GM12878 (cell line): ENCODE results near the gene SLF2. TPM values are rescaled to one million over a fixed set of nuclear protein-coding genes. Genes with fewer than 3 reads are reported as not detected.

Source experiments
- ATF2 ChIP-seq: IDR thresholded peaks from 2 replicates; pipeline ENCODE4 v1.6.1; 2012; ENCODE audit warnings: low read length, inconsistent platforms
- BACH1 ChIP-seq: fragments of 450-650 bp; IDR thresholded peaks from 2 replicates; pipeline ENCODE4 v1.6.1; 2017; ENCODE audit warnings: mild to moderate bottlenecking, borderline replicate concordance
- CEBPB ChIP-seq, 2 experiments: fragments of 150-350 bp in 1 of 2; IDR thresholded peaks; 2 replicates each; pipeline ENCODE4 v1.6.1; 2012 to 2014; ENCODE audit warnings: low read depth in 2 of 2, low read length in 2 of 2, borderline replicate concordance in 1 of 2, inconsistent platforms in 1 of 2
- CREM ChIP-seq: IDR thresholded peaks from 2 replicates; pipeline ENCODE4 v1.6.1; 2014; ENCODE audit warnings: antibody characterized with exemption, low read depth
- GABPA ChIP-seq: IDR thresholded peaks from 2 replicates; pipeline ENCODE4 v1.6.1; 2014; ENCODE audit warnings: antibody characterized with exemption, low read depth, mild to moderate bottlenecking, inconsistent platforms
- IKZF1 ChIP-seq: fragments of 450-650 bp; conservative IDR thresholded peaks from 2 replicates; pipeline ENCODE4 v1.6.1; 2017; ENCODE audit warnings: antibody characterized with exemption, mild to moderate bottlenecking
- JUNB ChIP-seq: IDR thresholded peaks from 2 replicates; pipeline ENCODE4 v1.6.1; 2016; ENCODE audit warnings: antibody characterized with exemption, mild to moderate bottlenecking
- KDM1A ChIP-seq: fragments of 200-600 bp; sonication (generic); IDR thresholded peaks from 2 replicates; pipeline ENCODE4 v1.6.1; 2016; ENCODE audit warnings: borderline replicate concordance
- MEF2A ChIP-seq: IDR thresholded peaks from 2 replicates; pipeline ENCODE4 v1.6.1; 2011; ENCODE audit warnings: low read depth, mild to moderate bottlenecking, low read length, moderate library complexity; ENCODE audit not compliant: insufficient read depth
- MEF2B ChIP-seq: fragments of 450-650 bp; IDR thresholded peaks from 2 replicates; pipeline ENCODE4 v1.6.1; 2018; ENCODE audit warnings: mild to moderate bottlenecking, moderate library complexity; ENCODE audit not compliant: partially characterized antibody, poor library complexity, severe bottlenecking
- MLLT1 ChIP-seq: fragments of 450-650 bp; IDR thresholded peaks from 2 replicates; pipeline ENCODE4 v1.6.1; 2016; ENCODE audit warnings: mild to moderate bottlenecking
- NFXL1 ChIP-seq: fragments of 450-650 bp; IDR thresholded peaks from 2 replicates; pipeline ENCODE4 v1.6.1; 2017; ENCODE audit warnings: antibody characterized with exemption, mild to moderate bottlenecking, borderline replicate concordance
- NKRF ChIP-seq: fragments of 450-650 bp; conservative IDR thresholded peaks from 2 replicates; pipeline ENCODE4 v1.6.1; 2017; ENCODE audit warnings: mild to moderate bottlenecking, moderate library complexity
- PAX5 ChIP-seq: IDR thresholded peaks from 2 replicates; pipeline ENCODE4 v1.6.1; 2011; ENCODE audit warnings: low read depth, low read length, borderline replicate concordance
- PML ChIP-seq: IDR thresholded peaks from 2 replicates; pipeline ENCODE4 v1.6.1; 2012; ENCODE audit warnings: low read length, inconsistent platforms
- POLR2AphosphoS2 ChIP-seq: IDR thresholded peaks from 2 replicates; pipeline ENCODE4 v1.6.1; 2011; ENCODE audit warnings: low read depth, mild to moderate bottlenecking, low read length, improper control_type of control experiment, moderate library complexity
- POLR2AphosphoS5 ChIP-seq: IDR thresholded peaks from 2 replicates; pipeline ENCODE4 v1.6.1; 2011; ENCODE audit warnings: mild to moderate bottlenecking, low read length, inconsistent platforms
- RCOR1 ChIP-seq: conservative IDR thresholded peaks from 2 replicates; pipeline ENCODE4 v1.6.1; 2012; ENCODE audit warnings: low read depth, low read length, improper control_type of control experiment
- RELA ChIP-seq: fragments of 450-650 bp; IDR thresholded peaks from 2 replicates; pipeline ENCODE4 v1.8.0; 2014; ENCODE audit warnings: borderline replicate concordance; ENCODE audit not compliant: partially characterized antibody
- SIN3A ChIP-seq: IDR thresholded peaks from 2 replicates; pipeline ENCODE4 v1.6.1; 2012; ENCODE audit warnings: low read depth, low read length, improper control_type of control experiment
- SUPT20H ChIP-seq: IDR thresholded peaks from 2 replicates; pipeline ENCODE4 v1.6.1; 2011; ENCODE audit warnings: low read depth, mild to moderate bottlenecking, low read length, moderate library complexity, borderline replicate concordance; ENCODE audit not compliant: control insufficient read depth
- TARDBP ChIP-seq: IDR thresholded peaks from 2 replicates; pipeline ENCODE4 v1.6.1; 2016; ENCODE audit warnings: borderline replicate concordance
- TCF12 ChIP-seq: IDR thresholded peaks from 2 replicates; pipeline ENCODE4 v1.6.1; 2011; ENCODE audit warnings: low read depth, mild to moderate bottlenecking, low read length
- TCF7 ChIP-seq: IDR thresholded peaks from 2 replicates; pipeline ENCODE4 v1.6.1; 2014; ENCODE audit warnings: antibody characterized with exemption, borderline replicate concordance
- WRNIP1 ChIP-seq: IDR thresholded peaks from 2 replicates; pipeline ENCODE4 v1.6.1; 2011; ENCODE audit warnings: low read depth, low read length, improper control_type of control experiment, borderline replicate concordance
- YY1 ChIP-seq: IDR thresholded peaks from 2 replicates; pipeline ENCODE4 v1.6.1; 2011; ENCODE audit warnings: low read depth, mild to moderate bottlenecking, low read length
- ZBED1 ChIP-seq: IDR thresholded peaks from 2 replicates; pipeline ENCODE4 v1.6.1; 2016; ENCODE audit warnings: borderline replicate concordance
- polyA plus RNA-seq, 11 experiments: library from polyadenylated mRNA; depleted of rRNA in 4 of 11; unstranded in 6 of 11; stranded (reverse) in 5 of 11; fragments of >200 nt; fragmentation: Nextera tagmentation in 4 of 11; fragmentation: Illumina TruSeq in 1 of 11; extraction: Ambion mirVana in 4 of 11; extraction: Trizol in 1 of 11; gene quantifications; 1 replicate in 1 of 11; 2 replicates in 10 of 11; pipeline versions ENCODE4 v1.2.1 to v1.2.3, GENCODE V29; 2011 to 2016; ENCODE audit warnings: inconsistent platforms in 2 of 11, missing spikeins in 2 of 11, low read depth in 1 of 11
- total RNA-seq, 4 experiments: library from RNA; depleted of rRNA in 3 of 4; stranded (reverse); fragments of >200 nt in 3 of 4; fragmentation: Illumina TruSeq in 1 of 4; extraction: Trizol in 1 of 4; gene quantifications; 2 replicates each; pipeline versions ENCODE4 v1.2.1 to v1.2.3, GENCODE V29; 2013 to 2021

Gene SLF2
- total and polyA plus RNA-seq, 10 of the 15 experiments (the other 5 are each of a cell fraction or from before 2014, with no cell fraction given) = 3.0 to 25.2 (median 17.9) TPM

- TF ChIP-seq IKZF1 (peak; percentile 69), NFXL1 (no peak), TCF12 (peak; percentile 95), PML (peak; percentile 76), MLLT1 (peak; percentile 28; the same call in 1 of the 2 replicates), CREM (peak; percentile 45), RCOR1 (0 out of 2 replicates have a peak, but pooled peaks have one; percentile 25), MEF2B (peak; percentile 47), BACH1 (peak; percentile 58; the same call in 1 of the 2 replicates), SUPT20H (no peak), PAX5 (no peak; the same call in 1 of the 2 replicates), JUNB (no peak), TARDBP (peak; percentile 40; the same call in 1 of the 2 replicates), GABPA (peak; percentile 71), ZBED1 (no peak), CEBPB (IDR thresholded peaks at IDR 0.05; ENCODE audit: borderline replicate concordance in 1 of 2, low read depth in 2 of 2, low read length in 2 of 2) (peak in 1 of 2 experiments; percentile 66; a peak in 1 of 4 replicates), POLR2AphosphoS2 (0 out of 2 replicates have a peak, but pooled peaks have one; percentile 35), NKRF (peak; percentile 92), MEF2A (0 out of 2 replicates have a peak, but pooled peaks have one; percentile 3), SIN3A (peak; percentile 93), ATF2 (no peak), YY1 (peak; percentile 81), KDM1A (no peak), POLR2AphosphoS5 (peak; percentile 70), RELA (peak; percentile 39), WRNIP1 (no peak), TCF7 (no peak)
Measured at GRCh38 chr10:100912605-100913469, at the start of gene SLF2 (continued).
